HepG2 (cell line): Measurements from ENCODE around the gene PRM3. TPM values are rescaled to one million over a fixed set of nuclear protein-coding genes. Genes with fewer than 3 reads are reported as not detected.

Experiments used
- ETV5 ChIP-seq: IDR thresholded peaks from 2 replicates; pipeline ENCODE4 v1.6.1; 2018; ENCODE audit warnings: missing biosample characterization, missing genetic modification reagents, inconsistent platforms, borderline replicate concordance
- KLF16 ChIP-seq, 2 experiments: sonication (generic) in 1 of 2; formaldehyde crosslinking in 1 of 2; IDR thresholded peaks; 2 replicates each; pipeline versions ENCODE4 v1.6.1 to v1.8.0; 2016 to 2023; ENCODE audit warnings: missing genetic modification reagents in 2 of 2, missing compliant biosample characterization in 1 of 2
- KMT2A ChIP-seq: sonication (generic); formaldehyde crosslinking; IDR thresholded peaks from 2 replicates; pipeline ENCODE4 v1.4.0; 2020; ENCODE audit warnings: missing genetic modification reagents
- MAF1 ChIP-seq: sonication (generic); formaldehyde crosslinking; IDR thresholded peaks from 2 replicates; pipeline ENCODE4 v1.5.0; 2020; ENCODE audit warnings: missing genetic modification reagents, borderline replicate concordance
- MEF2D ChIP-seq: sonication (generic); formaldehyde crosslinking; IDR thresholded peaks from 2 replicates; pipeline ENCODE4 v1.5.1; 2020; ENCODE audit warnings: mild to moderate bottlenecking, missing genetic modification reagents
- MXI1 ChIP-seq: IDR thresholded peaks from 3 replicates; pipeline ENCODE4 v1.6.1; 2012; ENCODE audit warnings: low read depth, low read length, inconsistent platforms, borderline replicate concordance
- PCBP1 ChIP-seq: fragments of 200-400 bp; formaldehyde crosslinking; IDR thresholded peaks from 2 replicates; pipeline ENCODE4 v1.6.1; 2017; ENCODE audit warnings: mild to moderate bottlenecking, low read depth, low read length, borderline replicate concordance
- RARA ChIP-seq: IDR thresholded peaks from 2 replicates; pipeline ENCODE4 v1.6.1; 2016; ENCODE audit warnings: missing genetic modification reagents, missing compliant biosample characterization
- RELA ChIP-seq: sonication (generic); formaldehyde crosslinking; IDR thresholded peaks from 2 replicates; pipeline ENCODE4 v1.4.0; 2020; ENCODE audit warnings: missing genetic modification reagents
- ZNF207 ChIP-seq: fragments of 450-650 bp; IDR thresholded peaks from 2 replicates; pipeline ENCODE4 v1.6.1; 2016; ENCODE audit warnings: antibody characterized with exemption, borderline replicate concordance
- ZNF232 ChIP-seq: sonication (generic); formaldehyde crosslinking; IDR thresholded peaks from 2 replicates; pipeline ENCODE4 v1.4.0; 2020; ENCODE audit warnings: missing genetic modification reagents, borderline replicate concordance
- ZNF44 ChIP-seq: sonication (generic); formaldehyde crosslinking; IDR thresholded peaks from 2 replicates; pipeline ENCODE4 v1.5.1; 2020; ENCODE audit warnings: mild to moderate bottlenecking, missing genetic modification reagents
- ZNF550 ChIP-seq: sonication (generic); formaldehyde crosslinking; IDR thresholded peaks from 2 replicates; pipeline ENCODE4 v1.4.0; 2020; ENCODE audit warnings: mild to moderate bottlenecking, missing genetic modification reagents, borderline replicate concordance
- ZNF619 ChIP-seq: sonication (generic); formaldehyde crosslinking; IDR thresholded peaks from 2 replicates; pipeline ENCODE4 v1.4.0; 2020; ENCODE audit warnings: mild to moderate bottlenecking, missing genetic modification reagents
- ZNF761 ChIP-seq: sonication (generic); formaldehyde crosslinking; conservative IDR thresholded peaks from 2 replicates; pipeline ENCODE4 v1.4.0; 2020; ENCODE audit warnings: mild to moderate bottlenecking, missing genetic modification reagents
- polyA plus RNA-seq, 8 experiments: library from polyadenylated mRNA; depleted of rRNA in 3 of 8; stranded (reverse) in 7 of 8; unstranded in 1 of 8; fragments of >200 nt; fragmentation: Illumina TruSeq in 4 of 8; extraction: Trizol in 4 of 8; gene quantifications; 2 replicates each; pipeline versions ENCODE4 v1.2.1 to v1.2.3, GENCODE V29; 2011 to 2016; ENCODE audit warnings: low read depth in 4 of 8, missing spikeins in 1 of 8, mixed read lengths in 1 of 8; ENCODE audit not compliant: insufficient read depth in 1 of 8
- total RNA-seq, 5 experiments: library from RNA; depleted of rRNA; stranded (reverse); fragments of >200 nt; fragmentation: Illumina TruSeq; extraction: Trizol; gene quantifications; 2 replicates each; pipeline ENCODE4 v1.2.3, GENCODE V29; 2016; ENCODE audit warnings: low read depth in 1 of 5
- TF ChIP-seq, protein P1 (sequence below): sonication (generic); formaldehyde crosslinking; IDR thresholded peaks from 2 replicates; pipeline ENCODE4 v1.4.0; 2020; ENCODE audit warnings: mild to moderate bottlenecking, missing genetic modification reagents
- TF ChIP-seq, protein P2 (sequence below): IDR thresholded peaks from 2 replicates; pipeline ENCODE4 v1.6.1; 2016; ENCODE audit warnings: missing compliant biosample characterization, missing genetic modification reagents, borderline replicate concordance
- TF ChIP-seq, protein P3 (sequence below): sonication (generic); formaldehyde crosslinking; IDR thresholded peaks from 2 replicates; pipeline ENCODE4 v1.4.0; 2020; ENCODE audit warnings: missing genetic modification reagents
- TF ChIP-seq, protein P4 (sequence below): sonication (generic); formaldehyde crosslinking; IDR thresholded peaks from 2 replicates; pipeline ENCODE4 v1.4.0; 2020; ENCODE audit warnings: mild to moderate bottlenecking, missing genetic modification reagents, borderline replicate concordance
- TF ChIP-seq, protein P5 (sequence below): sonication (generic); formaldehyde crosslinking; conservative IDR thresholded peaks from 2 replicates; pipeline ENCODE4 v1.4.0; 2020; ENCODE audit warnings: mild to moderate bottlenecking, missing genetic modification reagents, moderate library complexity

Gene PRM3
- total and polyA plus RNA-seq, 2 of the 13 experiments (the other 11 are each of a cell fraction or from before 2014, with no cell fraction given) = not detected

DNA sequence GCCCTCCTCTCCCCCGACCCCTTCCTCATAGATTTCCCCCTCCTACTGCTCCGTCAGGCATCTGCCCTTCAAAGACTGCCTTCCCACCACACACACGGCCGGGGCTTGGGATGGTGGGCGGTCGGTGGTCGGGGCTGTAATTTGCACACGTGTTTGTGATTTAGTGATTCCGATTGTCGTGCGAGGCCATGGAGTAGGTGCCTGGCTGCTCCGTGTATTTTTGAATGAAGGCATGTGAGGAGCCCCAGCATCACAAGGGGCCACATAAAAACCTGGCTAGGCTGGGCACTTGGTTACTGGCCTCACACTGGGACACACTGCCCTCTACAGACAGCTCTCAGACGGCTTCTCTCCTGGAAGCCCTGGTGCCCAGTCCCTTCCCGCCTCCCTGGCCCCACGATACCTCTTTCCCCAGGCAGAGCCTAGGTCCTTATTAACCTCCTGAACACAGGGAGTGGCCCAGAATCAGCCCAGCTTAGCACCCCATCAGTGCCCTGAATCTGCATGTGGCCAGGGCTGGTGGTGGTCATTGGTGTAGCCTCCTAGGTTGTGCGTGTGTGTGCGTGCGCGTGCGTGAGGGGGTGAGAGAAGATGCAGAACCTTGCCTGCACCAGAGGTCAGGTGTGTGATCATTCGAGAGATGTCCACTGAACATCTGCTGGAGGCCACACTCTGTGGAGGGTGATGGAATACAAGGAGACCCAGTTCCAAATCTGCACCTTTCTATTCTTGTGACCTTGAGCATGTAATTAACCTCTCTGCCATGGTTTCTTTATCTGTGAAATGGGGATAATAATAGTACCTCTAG, 16.1 kb downstream of the PRM3 start (continued):
- TF ChIP-seq, protein P1, sequence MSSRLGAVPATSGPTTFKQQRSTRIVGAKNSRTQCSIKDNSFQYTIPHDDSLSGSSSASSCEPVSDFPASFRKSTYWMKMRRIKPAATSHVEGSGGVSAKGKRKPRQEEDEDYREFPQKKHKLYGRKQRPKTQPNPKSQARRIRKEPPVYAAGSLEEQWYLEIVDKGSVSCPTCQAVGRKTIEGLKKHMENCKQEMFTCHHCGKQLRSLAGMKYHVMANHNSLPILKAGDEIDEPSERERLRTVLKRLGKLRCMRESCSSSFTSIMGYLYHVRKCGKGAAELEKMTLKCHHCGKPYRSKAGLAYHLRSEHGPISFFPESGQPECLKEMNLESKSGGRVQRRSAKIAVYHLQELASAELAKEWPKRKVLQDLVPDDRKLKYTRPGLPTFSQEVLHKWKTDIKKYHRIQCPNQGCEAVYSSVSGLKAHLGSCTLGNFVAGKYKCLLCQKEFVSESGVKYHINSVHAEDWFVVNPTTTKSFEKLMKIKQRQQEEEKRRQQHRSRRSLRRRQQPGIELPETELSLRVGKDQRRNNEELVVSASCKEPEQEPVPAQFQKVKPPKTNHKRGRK (CRISPR knock-in tag) = peak; percentile 90
- no peak for TF ChIP-seq RELA (CRISPR knock-in tag)
- TF ChIP-seq ZNF550 (CRISPR knock-in tag) = peak; percentile 26; the same call in 1 of the 2 replicates
- TF ChIP-seq MXI1 = peak; percentile 64; the same call in 2 of the 3 replicates
- no peak; the same call in 1 of the 2 replicates for TF ChIP-seq ETV5 (CRISPR knock-in tag)
- peak; percentile 82; the same call in 1 of the 2 replicates for TF ChIP-seq MEF2D (CRISPR knock-in tag)
- TF ChIP-seq PCBP1 = no peak
- peak; percentile 95; the same call in 1 of the 2 replicates for TF ChIP-seq ZNF761 (CRISPR knock-in tag)
- TF ChIP-seq MAF1 (CRISPR knock-in tag) = 0 out of 2 replicates have a peak, but pooled peaks have one; percentile 69
- no peak for TF ChIP-seq KMT2A (CRISPR knock-in tag)
- TF ChIP-seq, protein P2, sequence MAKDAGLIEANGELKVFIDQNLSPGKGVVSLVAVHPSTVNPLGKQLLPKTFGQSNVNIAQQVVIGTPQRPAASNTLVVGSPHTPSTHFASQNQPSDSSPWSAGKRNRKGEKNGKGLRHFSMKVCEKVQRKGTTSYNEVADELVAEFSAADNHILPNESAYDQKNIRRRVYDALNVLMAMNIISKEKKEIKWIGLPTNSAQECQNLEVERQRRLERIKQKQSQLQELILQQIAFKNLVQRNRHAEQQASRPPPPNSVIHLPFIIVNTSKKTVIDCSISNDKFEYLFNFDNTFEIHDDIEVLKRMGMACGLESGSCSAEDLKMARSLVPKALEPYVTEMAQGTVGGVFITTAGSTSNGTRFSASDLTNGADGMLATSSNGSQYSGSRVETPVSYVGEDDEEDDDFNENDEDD (CRISPR knock-in tag) = peak; percentile 92
- TF ChIP-seq RARA (CRISPR knock-in tag) = peak; percentile 67
- peak; percentile 22; the same call in 1 of the 2 replicates for TF ChIP-seq ZNF44 (CRISPR knock-in tag)
- TF ChIP-seq, protein P3, sequence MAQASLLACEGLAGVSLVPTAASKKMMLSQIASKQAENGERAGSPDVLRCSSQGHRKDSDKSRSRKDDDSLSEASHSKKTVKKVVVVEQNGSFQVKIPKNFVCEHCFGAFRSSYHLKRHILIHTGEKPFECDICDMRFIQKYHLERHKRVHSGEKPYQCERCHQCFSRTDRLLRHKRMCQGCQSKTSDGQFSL (CRISPR knock-in tag) = peak; percentile 75; the same call in 1 of the 2 replicates
- TF ChIP-seq, protein P4, sequence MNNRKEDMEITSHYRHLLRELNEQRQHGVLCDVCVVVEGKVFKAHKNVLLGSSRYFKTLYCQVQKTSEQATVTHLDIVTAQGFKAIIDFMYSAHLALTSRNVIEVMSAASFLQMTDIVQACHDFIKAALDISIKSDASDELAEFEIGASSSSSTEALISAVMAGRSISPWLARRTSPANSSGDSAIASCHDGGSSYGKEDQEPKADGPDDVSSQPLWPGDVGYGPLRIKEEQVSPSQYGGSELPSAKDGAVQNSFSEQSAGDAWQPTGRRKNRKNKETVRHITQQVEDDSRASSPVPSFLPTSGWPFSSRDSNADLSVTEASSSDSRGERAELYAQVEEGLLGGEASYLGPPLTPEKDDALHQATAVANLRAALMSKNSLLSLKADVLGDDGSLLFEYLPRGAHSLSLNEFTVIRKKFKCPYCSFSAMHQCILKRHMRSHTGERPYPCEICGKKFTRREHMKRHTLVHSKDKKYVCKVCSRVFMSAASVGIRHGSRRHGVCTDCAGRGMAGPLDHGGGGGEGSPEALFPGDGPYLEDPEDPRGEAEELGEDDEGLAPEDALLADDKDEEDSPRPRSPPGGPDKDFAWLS (CRISPR knock-in tag) = 0 out of 2 replicates have a peak, but pooled peaks have one; percentile 88
- TF ChIP-seq ZNF619 (CRISPR knock-in tag) = peak; percentile 100
- TF ChIP-seq KLF16 (CRISPR knock-in tag; IDR thresholded peaks at IDR 0.05) = no peak
- TF ChIP-seq, protein P5, sequence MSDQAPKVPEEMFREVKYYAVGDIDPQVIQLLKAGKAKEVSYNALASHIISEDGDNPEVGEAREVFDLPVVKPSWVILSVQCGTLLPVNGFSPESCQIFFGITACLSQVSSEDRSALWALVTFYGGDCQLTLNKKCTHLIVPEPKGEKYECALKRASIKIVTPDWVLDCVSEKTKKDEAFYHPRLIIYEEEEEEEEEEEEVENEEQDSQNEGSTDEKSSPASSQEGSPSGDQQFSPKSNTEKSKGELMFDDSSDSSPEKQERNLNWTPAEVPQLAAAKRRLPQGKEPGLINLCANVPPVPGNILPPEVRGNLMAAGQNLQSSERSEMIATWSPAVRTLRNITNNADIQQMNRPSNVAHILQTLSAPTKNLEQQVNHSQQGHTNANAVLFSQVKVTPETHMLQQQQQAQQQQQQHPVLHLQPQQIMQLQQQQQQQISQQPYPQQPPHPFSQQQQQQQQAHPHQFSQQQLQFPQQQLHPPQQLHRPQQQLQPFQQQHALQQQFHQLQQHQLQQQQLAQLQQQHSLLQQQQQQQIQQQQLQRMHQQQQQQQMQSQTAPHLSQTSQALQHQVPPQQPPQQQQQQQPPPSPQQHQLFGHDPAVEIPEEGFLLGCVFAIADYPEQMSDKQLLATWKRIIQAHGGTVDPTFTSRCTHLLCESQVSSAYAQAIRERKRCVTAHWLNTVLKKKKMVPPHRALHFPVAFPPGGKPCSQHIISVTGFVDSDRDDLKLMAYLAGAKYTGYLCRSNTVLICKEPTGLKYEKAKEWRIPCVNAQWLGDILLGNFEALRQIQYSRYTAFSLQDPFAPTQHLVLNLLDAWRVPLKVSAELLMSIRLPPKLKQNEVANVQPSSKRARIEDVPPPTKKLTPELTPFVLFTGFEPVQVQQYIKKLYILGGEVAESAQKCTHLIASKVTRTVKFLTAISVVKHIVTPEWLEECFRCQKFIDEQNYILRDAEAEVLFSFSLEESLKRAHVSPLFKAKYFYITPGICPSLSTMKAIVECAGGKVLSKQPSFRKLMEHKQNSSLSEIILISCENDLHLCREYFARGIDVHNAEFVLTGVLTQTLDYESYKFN (CRISPR knock-in tag) = peak; percentile 69; the same call in 1 of the 2 replicates
- TF ChIP-seq ZNF232 (CRISPR knock-in tag) = peak; percentile 94
- TF ChIP-seq ZNF207 = no peak
